Stimulated activated naive CD8-positive, alpha-beta T cell treated with anti-CD3 and anti-CD28 coated beads, Interleukin-15, Interleukin-2, amounts not matched to agents 100 ng/mL and 50 ng/mL, for 24 hours (primary cell): ENCODE data around the gene CCDC172.

Experiments used
- H3K27ac Mint-ChIP-seq: one replicate; pipeline ENCODE4 v1.8.0; 2021; ENCODE audit warnings: mild to moderate bottlenecking, mixed read lengths
- H3K27me3 Mint-ChIP-seq: one replicate; pipeline ENCODE4 v1.8.0; 2021; ENCODE audit warnings: mixed read lengths
- H3K36me3 Mint-ChIP-seq: one replicate; pipeline ENCODE4 v1.8.0; 2021; ENCODE audit warnings: low read depth, mixed read lengths
- H3K4me1 Mint-ChIP-seq: one replicate; pipeline ENCODE4 v1.8.0; 2021; ENCODE audit warnings: low read depth, mixed read lengths
- H3K4me3 Mint-ChIP-seq: one replicate; pipeline ENCODE4 v1.8.0; 2021; ENCODE audit warnings: mild to moderate bottlenecking, mixed read lengths
- H3K9me3 Mint-ChIP-seq: one replicate; pipeline ENCODE4 v1.8.0; 2021; ENCODE audit warnings: mixed read lengths

CCDC172 gene

DNA sequence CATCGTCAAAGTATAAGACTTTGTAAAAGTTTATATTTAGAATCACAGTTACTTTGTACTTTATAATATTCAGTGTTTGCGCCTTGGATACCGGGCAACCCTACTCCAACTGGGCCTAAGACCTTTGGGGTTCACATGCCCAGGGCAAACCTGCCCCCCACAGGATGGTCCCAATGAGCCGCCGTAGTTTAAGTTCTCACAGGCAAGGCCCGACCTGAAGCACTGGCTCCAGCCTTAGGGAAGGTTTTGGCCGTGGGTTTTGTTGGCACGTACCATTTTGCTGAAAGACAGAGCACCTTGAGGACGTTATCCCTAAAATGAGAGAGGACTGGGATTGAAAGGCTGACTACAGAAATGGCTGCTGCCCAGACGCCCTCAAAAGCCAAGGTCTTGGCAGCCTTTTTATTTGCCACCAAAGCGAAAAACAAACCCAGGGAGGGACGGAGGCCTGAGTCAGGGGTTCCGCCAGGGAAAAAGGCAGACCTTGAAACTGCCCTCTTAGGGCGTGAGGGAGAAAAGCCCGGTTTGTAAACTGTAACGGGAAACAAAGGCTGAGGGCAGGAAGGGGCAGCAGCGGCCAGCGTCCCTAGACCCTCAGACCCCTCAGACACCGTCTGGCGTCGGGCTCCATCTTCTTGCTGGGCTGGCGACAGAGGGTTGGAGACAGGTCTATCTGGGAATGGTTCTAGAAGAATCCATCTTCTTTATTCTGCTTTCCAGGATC lies at the start of gene CCDC172:
TSS of gene CCDC172 (plus strand) at position 222 of the 724 bp plus-strand sequence. CDS start 564 bp downstream, outside the sequence.
- Mint-ChIP-seq H3K4me1 (no peaks in the 10 kb centered on the region), H3K9me3 (no peaks in the 10 kb centered on the region), H3K27me3 (no peaks in the 10 kb centered on the region), H3K36me3 (no peaks in the 10 kb centered on the region), H3K27ac (no peak within 1 kb of the TSS), H3K4me3 (no peak within 1 kb of the TSS)

- H3K27me3 Mint-ChIP-seq: peaks cover 41% of the 10 kb centered on the region
- no peaks in the 10 kb centered on the region for H3K9me3 Mint-ChIP-seq
- H3K4me1 Mint-ChIP-seq: peaks cover 11% of the 10 kb centered on the region
- H3K36me3 Mint-ChIP-seq: no peaks in the 10 kb centered on the region
- H3K27ac Mint-ChIP-seq: no peak overlapping the region
- no peak overlapping the region for H3K4me3 Mint-ChIP-seq
Measured at GRCh38 chr10:116276981-116277380, 47.3 kb upstream of the CCDC172 start.

DNA sequence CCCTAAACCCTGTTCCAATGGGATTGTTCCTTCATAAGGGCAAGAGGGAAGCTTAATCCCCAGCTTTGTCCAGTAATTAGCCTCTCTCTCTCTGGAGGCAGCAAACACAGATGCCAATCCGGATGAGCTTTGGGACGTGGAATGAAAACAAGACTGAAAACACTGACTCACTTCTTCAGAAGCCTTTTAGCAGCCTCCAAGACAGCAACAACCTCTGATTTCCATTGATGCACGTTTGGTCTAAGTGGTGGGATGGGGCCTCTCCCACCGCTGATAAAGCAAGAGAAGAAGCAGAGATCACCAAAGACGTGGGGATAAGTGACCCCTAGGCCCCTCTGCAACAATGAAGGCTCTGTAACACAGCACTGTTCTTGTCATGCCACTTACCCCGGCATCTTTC lies 45.4 kb upstream of the CCDC172 start:
- no peak overlapping the region for H3K27ac Mint-ChIP-seq
- H3K9me3 Mint-ChIP-seq: no peaks in the 10 kb centered on the region
- peaks cover 3% of the 10 kb centered on the region for H3K4me1 Mint-ChIP-seq
- H3K27me3 Mint-ChIP-seq: peaks cover 35% of the 10 kb centered on the region
- H3K36me3 Mint-ChIP-seq: no peaks in the 10 kb centered on the region
- H3K4me3 Mint-ChIP-seq: no peak overlapping the region

- Mint-ChIP-seq H3K27me3 (peaks cover 15% of the 10 kb centered on the region), H3K9me3 (no peaks in the 10 kb centered on the region), H3K27ac (no peak overlapping the region), H3K4me3 (no peak overlapping the region), H3K36me3 (no peaks in the 10 kb centered on the region), H3K4me1 (no peaks in the 10 kb centered on the region)
Measured at GRCh38 chr10:116281775-116282174, 42.5 kb upstream of the CCDC172 start.

DNA sequence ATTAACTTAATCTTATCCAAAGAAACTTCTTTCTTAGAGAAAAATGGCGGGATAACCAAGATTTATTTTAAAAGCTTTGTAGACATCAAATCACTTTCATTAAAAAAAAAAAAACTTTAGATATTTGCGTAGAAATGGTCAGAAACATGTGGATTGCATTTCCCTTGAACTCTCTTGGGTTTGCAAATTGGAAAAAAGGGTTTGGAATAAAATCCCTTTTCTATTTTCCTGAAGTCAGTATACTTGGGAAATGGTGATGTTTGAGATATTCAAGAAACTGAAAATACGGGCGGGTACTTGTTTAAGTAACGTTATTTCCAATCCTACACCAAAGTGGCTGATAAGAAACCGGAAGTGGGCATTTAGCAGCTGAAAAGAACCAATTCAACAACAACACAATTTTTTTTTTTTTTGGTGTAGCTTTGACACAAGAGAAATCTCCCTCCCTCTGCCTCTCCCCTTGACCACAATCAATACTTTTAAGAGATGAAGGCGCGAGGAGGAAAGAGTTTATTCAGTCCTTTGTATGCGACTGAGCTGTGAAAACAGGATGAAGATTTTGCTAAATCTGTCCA lies 37.5 kb upstream of the CCDC172 start:
- Mint-ChIP-seq H3K36me3 (no peaks in the 10 kb centered on the region), H3K9me3 (no peaks in the 10 kb centered on the region), H3K4me1 (no peaks in the 10 kb centered on the region), H3K4me3 (no peak overlapping the region), H3K27ac (no peak overlapping the region), H3K27me3 (peaks cover 12% of the 10 kb centered on the region)

- no peaks in the 10 kb centered on the region for H3K4me1 Mint-ChIP-seq
- no peak overlapping the region for H3K27ac Mint-ChIP-seq
- no peak overlapping the region for H3K4me3 Mint-ChIP-seq
- no peaks in the 10 kb centered on the region for H3K36me3 Mint-ChIP-seq
- H3K27me3 Mint-ChIP-seq: peaks cover 12% of the 10 kb centered on the region
- no peaks in the 10 kb centered on the region for H3K9me3 Mint-ChIP-seq
Measured at GRCh38 chr10:116287906-116288501, 36.2 kb upstream of the CCDC172 start.

DNA sequence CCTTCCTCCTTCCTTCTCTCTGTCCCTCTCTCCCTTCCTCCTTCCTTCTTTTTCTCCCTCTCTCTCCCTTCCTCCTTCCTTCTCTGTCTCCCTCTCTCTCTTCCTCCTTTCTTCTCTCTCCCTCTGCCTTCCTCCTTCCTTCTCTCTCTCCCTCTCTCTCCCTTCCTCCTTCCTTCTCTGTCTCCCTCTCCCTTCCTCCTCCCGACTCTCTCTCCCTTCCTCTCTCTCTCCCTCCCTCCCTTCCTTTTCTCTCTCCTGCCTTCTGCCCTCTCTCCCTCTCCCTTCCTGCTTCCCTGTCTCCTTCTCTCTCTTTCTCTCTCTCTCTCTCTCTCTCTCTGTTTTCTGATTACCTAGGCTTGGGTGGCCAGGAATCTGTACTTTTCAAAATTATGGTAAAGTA lies 34.6 kb upstream of the CCDC172 start:
- Mint-ChIP-seq H3K36me3 (no peaks in the 10 kb centered on the region), H3K9me3 (no peaks in the 10 kb centered on the region), H3K4me3 (no peak overlapping the region), H3K27ac (no peak overlapping the region), H3K27me3 (peaks cover 12% of the 10 kb centered on the region), H3K4me1 (no peaks in the 10 kb centered on the region)

GRCh38 chr10:116292493-116292892 lies 31.8 kb upstream of the CCDC172 start:
- peaks cover 11% of the 10 kb centered on the region for H3K27me3 Mint-ChIP-seq
- no peaks in the 10 kb centered on the region for H3K4me1 Mint-ChIP-seq
- no peak overlapping the region for H3K4me3 Mint-ChIP-seq
- no peak overlapping the region for H3K27ac Mint-ChIP-seq
- H3K36me3 Mint-ChIP-seq: no peaks in the 10 kb centered on the region
- no peaks in the 10 kb centered on the region for H3K9me3 Mint-ChIP-seq

- Mint-ChIP-seq H3K4me1 (no peaks in the 10 kb centered on the region), H3K9me3 (peaks cover 3% of the 10 kb centered on the region), H3K36me3 (no peaks in the 10 kb centered on the region), H3K27me3 (peaks cover 5% of the 10 kb centered on the region), H3K4me3 (no peak overlapping the region), H3K27ac (no peak overlapping the region)
Measured at GRCh38 chr10:116296291-116296721, 27.9 kb upstream of the CCDC172 start.

DNA sequence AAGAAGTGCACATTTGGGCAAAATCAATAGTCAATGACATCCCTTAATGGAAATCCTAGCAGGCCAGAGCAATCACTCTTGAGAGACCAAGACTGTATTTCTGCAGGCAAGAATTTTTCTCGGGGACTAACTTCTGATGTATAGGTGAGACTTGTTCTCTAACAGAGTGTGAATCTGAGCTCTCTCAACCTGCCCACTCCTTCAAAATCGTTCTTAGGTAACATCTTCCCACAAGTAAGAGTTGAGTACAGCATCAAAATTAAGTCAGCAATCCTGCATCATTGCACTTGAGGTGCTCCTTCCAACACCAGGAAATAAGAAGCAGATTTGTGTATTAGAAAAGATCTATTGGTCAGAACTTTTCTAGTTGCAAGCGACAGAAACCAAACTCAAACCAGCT lies 25.7 kb upstream of the CCDC172 start:
- H3K9me3 Mint-ChIP-seq: peaks cover 9% of the 10 kb centered on the region
- peaks cover 5% of the 10 kb centered on the region for H3K27me3 Mint-ChIP-seq
- no peaks in the 10 kb centered on the region for H3K4me1 Mint-ChIP-seq
- H3K27ac Mint-ChIP-seq: no peak overlapping the region
- no peak overlapping the region for H3K4me3 Mint-ChIP-seq
- no peaks in the 10 kb centered on the region for H3K36me3 Mint-ChIP-seq

GRCh38 chr10:116300542-116300941 lies 23.7 kb upstream of the CCDC172 start:
- H3K9me3 Mint-ChIP-seq: peaks cover 13% of the 10 kb centered on the region
- H3K4me3 Mint-ChIP-seq: no peak overlapping the region
- H3K4me1 Mint-ChIP-seq: no peaks in the 10 kb centered on the region
- H3K27me3 Mint-ChIP-seq: peaks cover 5% of the 10 kb centered on the region
- no peak overlapping the region for H3K27ac Mint-ChIP-seq
- H3K36me3 Mint-ChIP-seq: no peaks in the 10 kb centered on the region

DNA sequence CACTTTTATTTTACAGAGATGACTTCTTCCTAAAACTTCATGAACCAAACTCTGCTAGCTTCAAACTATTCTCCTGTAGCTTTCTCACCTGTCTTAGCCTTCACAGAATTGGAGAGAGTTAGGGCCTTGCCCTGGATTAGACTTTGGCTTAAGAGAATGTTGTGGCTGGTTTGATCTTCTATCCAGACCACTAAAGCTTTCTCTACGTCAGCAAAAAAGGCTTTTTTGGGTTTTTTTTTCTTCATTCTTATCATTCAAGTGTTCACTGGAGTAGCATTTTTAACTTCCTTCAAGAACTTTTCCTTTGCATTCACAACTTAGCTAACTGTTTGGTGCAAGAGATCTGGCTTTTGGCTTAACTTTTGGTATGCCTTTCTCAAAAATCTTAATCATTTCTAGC lies 19.3 kb upstream of the CCDC172 start:
- Mint-ChIP-seq H3K27ac (no peak overlapping the region), H3K9me3 (peaks cover 13% of the 10 kb centered on the region), H3K4me1 (no peaks in the 10 kb centered on the region), H3K27me3 (no peaks in the 10 kb centered on the region), H3K36me3 (no peaks in the 10 kb centered on the region), H3K4me3 (no peak overlapping the region)

DNA sequence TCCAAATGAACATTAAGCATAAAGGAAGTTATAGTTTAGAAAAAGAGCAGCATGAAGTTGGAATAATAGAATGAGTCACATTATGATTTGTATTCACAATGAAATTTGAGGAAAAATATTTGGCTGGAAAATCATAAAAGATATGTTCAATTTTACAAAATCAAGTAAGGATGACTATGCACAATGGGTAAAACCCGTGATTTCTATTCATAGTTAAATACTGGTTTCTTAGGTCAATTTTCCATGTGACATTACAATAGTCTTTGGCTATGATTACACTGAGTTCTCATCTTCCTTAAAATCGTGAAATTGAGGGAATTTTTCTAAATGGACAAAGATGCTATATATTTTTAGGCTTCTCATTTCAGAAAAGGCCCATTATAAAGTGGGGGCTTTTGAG lies 17.4 kb upstream of the CCDC172 start:
- Mint-ChIP-seq H3K27me3 (no peaks in the 10 kb centered on the region), H3K9me3 (peaks cover 10% of the 10 kb centered on the region), H3K27ac (no peak overlapping the region), H3K36me3 (no peaks in the 10 kb centered on the region), H3K4me3 (no peak overlapping the region), H3K4me1 (no peaks in the 10 kb centered on the region)

DNA sequence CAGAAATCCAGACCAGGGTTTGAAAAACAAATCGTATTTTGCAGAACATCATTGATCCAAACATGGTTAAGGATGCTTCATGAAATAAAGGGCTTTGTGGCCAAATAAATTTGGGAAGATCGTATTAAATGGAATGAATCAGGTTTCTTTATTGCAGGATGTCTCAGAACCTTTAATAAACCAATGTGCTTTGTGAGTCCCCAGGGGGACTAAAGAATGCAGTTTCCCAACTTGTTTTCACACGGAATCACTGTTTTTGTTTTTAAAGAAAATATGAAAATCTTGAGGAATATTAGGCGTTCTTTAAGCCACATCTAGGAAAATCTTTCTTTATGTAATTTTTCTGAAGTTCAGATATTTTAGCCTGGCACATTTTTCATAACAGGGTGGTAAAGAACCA lies 16.8 kb upstream of the CCDC172 start:
- Mint-ChIP-seq H3K4me3 (no peak overlapping the region), H3K27me3 (no peaks in the 10 kb centered on the region), H3K36me3 (no peaks in the 10 kb centered on the region), H3K4me1 (no peaks in the 10 kb centered on the region), H3K9me3 (peaks cover 9% of the 10 kb centered on the region), H3K27ac (no peak overlapping the region)

- Mint-ChIP-seq H3K27ac (no peak overlapping the region), H3K4me1 (no peaks in the 10 kb centered on the region), H3K9me3 (no peaks in the 10 kb centered on the region), H3K36me3 (no peaks in the 10 kb centered on the region), H3K4me3 (no peak overlapping the region), H3K27me3 (no peaks in the 10 kb centered on the region)
Measured at GRCh38 chr10:116311016-116311415, 13.2 kb upstream of the CCDC172 start.
